Ovary (tissue), 9 donors: ENCODE results near the gene PRKAR2A. TPM values are rescaled to one million over a fixed set of nuclear protein-coding genes. Genes with fewer than 3 reads are reported as not detected.
"Not testable (repeated sequence)": the region's sequence is repeated elsewhere in the genome, so short reads cannot be mapped to it uniquely, and the experiment has no call there.

Source experiments
- DNase-seq, 5 donors: peaks; one replicate each; pipeline ENCODE4 v3.0.0-alpha.2; 2019 to 2020
- H3K27ac ChIP-seq, 2 donors: fragments of 200-600 bp; one replicate each; pipeline versions ENCODE4 v1.5.1 to v1.8.0; 2019 to 2022
- H3K27me3 ChIP-seq: fragments of 200-600 bp; one replicate; pipeline ENCODE4 v1.8.0; 2022
- H3K36me3 ChIP-seq: fragments of 200-600 bp; sonication (generic); one replicate; pipeline ENCODE4 v1.5.1; 2019
- H3K4me1 ChIP-seq: one replicate; pipeline ENCODE4 v1.8.1; 2013; ENCODE audit warnings: mild to moderate bottlenecking, moderate library complexity; ENCODE audit not compliant: insufficient read depth
- H3K4me3 ChIP-seq: fragments of 200-600 bp; sonication (generic); one replicate; pipeline ENCODE4 v1.5.1; 2017
- H3K9me3 ChIP-seq, 2 donors: fragments of 200-600 bp in 1 of 2; sonication (generic) in 1 of 2; one replicate each; pipeline versions ENCODE4 v1.5.1 to v1.8.1; 2013 to 2019; ENCODE audit warnings: mild to moderate bottlenecking in 1 of 2, moderate library complexity in 1 of 2
- EP300 ChIP-seq: sonication (generic); formaldehyde crosslinking; IDR thresholded peaks from one replicate; pipeline ENCODE4 v1.6.1; 2017; ENCODE audit warnings: antibody characterized with exemption
- POLR2A ChIP-seq: fragments of 450-650 bp; IDR thresholded peaks from one replicate; pipeline ENCODE4 v1.6.1; 2017; ENCODE audit warnings: antibody characterized with exemption, mild to moderate bottlenecking, moderate library complexity
- WGBS, 3 donors: extraction: QIAGEN DNeasy Blood & Tissue Kit in 1 of 3; methylation state at CpG; one replicate each; pipeline versions ENCODE4 v1.1.5 to v1.1.7; 2013 to 2017; 5-methylcytosine and 5-hydroxymethylcytosine counted together
- intact Hi-C, 4 donors: fragments of 100-400 bp; cut with DNase I; formaldehyde crosslinking; loops; one replicate each; pipeline versions ENCODE4 v1.11.0 to v1.15.1; 2022 to 2023
- polyA plus RNA-seq, 2 donors: library from polyadenylated mRNA; stranded (reverse); fragments of 200-250 nt in 1 of 2; fragments of 350-450 nt in 1 of 2; fragmentation: Illumina TruSeq in 1 of 2; extraction: RNeasy Lipid Tissue Mini Kit (QIAGEN cat#74804) in 1 of 2; gene quantifications; one replicate each; pipeline ENCODE4 v1.2.3, GENCODE V29; 2013 to 2014
- total RNA-seq, 7 donors: library from RNA; depleted of rRNA in 2 of 7; stranded (reverse); fragments of >200 nt in 2 of 7; fragmentation: NEBNext Ultra II Directional in 3 of 7; extraction: Animal tissue kit (Norgen Biotek cat#: 25700) in 3 of 7; gene quantifications; one replicate each; pipeline versions ENCODE4 v1.1.0 to v1.2.4, GENCODE V29; 2016 to 2023
- TF ChIP-seq, protein P1 (sequence below), 3 donors: fragments of 450-650 bp in 2 of 3; fragments of 200-600 bp in 1 of 3; IDR thresholded peaks; one replicate each; pipeline versions ENCODE4 v1.5.1 to v1.8.0; 2016 to 2022; ENCODE audit warnings: antibody characterized with exemption in 3 of 3, mild to moderate bottlenecking in 1 of 3
- donor health status: DM: no; HTN: no; CAD: no; lungs with moderate emphysema.
- donor health status: DM: no; HTN: no; CAD: no.
- donor health status: Bipolar disorder and iron deficiency.
- donor health status: DM: yes; HTN: yes; CAD: no.
- donor health status: DM: no; HTN: no; CAD: no.
- donor health status: DM: yes; HTN: yes; CAD: no.

The PRKAR2A gene
- total and polyA plus RNA-seq, 9 donors: 9.4 to 52.6 (median 41.5) TPM

DNA sequence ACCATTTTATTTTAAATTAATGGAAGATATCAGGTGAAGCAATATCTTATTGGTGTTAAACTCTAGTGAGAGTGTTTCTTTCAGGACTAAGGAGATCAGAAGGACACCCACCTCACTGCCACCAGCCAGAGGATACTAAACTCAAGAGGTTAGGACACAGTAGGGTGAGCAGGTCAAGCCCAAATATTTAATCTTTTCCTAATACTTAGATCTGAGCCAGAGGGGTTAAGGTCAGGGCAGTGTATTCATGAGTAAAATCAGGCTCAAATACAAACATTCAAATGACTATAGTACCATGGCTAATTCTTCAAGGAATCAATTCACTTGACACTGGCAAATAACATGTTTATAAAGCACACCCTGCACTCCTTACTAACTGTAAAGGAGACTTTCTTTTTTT lies 65.6 kb downstream of the PRKAR2A start:
- H3K4me3 ChIP-seq: no peak overlapping the region
- intact Hi-C loops: no loop called here
- no peaks in the 10 kb centered on the region for H3K36me3 ChIP-seq

DNA sequence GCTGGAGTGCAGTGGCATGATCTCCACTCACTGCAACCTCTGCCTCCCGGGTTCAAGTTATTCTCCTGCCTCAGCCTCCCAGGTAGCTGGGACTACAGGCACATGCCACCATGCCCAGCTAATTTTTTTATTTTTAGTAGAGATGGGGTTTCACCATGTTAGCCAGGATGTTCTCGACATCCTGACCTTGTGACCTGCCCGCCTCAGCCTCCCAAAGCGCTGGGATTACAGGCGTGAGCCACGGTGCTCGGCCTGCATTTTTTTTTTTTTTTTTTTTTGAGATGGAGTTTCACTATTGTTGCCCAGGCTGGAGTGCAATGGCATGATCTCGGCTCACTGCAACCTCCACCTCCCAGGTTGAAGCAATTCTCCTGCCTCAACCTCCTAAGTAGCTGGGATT lies 69.1 kb downstream of the PRKAR2A start:
- H3K9me3 ChIP-seq, H3K27me3 ChIP-seq, H3K27ac ChIP-seq, H3K4me3 ChIP-seq, H3K4me1 ChIP-seq, H3K36me3 ChIP-seq, DNase-seq, intact Hi-C loops: not testable (repeated sequence)
- WGBS, 3 donors: 95 to 99% (median 95%) methylated on average over 8 of the region's 8 CpGs

More for the DNA sequence above, 65.6 kb downstream of the PRKAR2A start:
- Histone ChIP-seq H3K4me1 (no peaks in the 10 kb centered on the region), H3K27ac (no peak overlapping the region), H3K27me3 (no peaks in the 10 kb centered on the region), H3K9me3 (no peaks in the 10 kb centered on the region)
- no peak for TF ChIP-seq EP300
- no peak for TF ChIP-seq POLR2A
- TF ChIP-seq, protein P1, sequence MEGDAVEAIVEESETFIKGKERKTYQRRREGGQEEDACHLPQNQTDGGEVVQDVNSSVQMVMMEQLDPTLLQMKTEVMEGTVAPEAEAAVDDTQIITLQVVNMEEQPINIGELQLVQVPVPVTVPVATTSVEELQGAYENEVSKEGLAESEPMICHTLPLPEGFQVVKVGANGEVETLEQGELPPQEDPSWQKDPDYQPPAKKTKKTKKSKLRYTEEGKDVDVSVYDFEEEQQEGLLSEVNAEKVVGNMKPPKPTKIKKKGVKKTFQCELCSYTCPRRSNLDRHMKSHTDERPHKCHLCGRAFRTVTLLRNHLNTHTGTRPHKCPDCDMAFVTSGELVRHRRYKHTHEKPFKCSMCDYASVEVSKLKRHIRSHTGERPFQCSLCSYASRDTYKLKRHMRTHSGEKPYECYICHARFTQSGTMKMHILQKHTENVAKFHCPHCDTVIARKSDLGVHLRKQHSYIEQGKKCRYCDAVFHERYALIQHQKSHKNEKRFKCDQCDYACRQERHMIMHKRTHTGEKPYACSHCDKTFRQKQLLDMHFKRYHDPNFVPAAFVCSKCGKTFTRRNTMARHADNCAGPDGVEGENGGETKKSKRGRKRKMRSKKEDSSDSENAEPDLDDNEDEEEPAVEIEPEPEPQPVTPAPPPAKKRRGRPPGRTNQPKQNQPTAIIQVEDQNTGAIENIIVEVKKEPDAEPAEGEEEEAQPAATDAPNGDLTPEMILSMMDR (IDR thresholded peaks at IDR 0.05): no peak
- no peak for DNase-seq

DNA sequence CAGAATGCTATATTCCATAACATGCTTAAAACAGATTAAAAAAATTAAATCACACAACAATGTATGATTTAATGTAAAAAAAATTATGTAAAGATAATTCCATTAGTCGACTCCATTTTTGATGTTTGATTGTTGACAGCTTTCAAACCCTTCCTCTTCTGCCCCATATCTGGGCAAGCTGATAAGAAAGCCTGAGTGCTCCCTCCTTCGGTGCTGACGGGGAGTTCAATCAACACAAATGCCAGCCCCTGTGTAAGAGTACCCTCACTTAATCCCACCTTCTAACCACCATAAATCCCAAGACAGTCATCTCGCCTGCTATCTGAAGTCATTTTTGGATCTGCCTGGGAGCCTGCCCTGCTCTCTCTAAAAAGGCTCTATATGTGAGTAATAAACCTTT lies 70.8 kb downstream of the PRKAR2A start:
- H3K27me3 ChIP-seq: no peaks in the 10 kb centered on the region
- WGBS, 3 donors: 81 to 87% (median 86%) methylated on average over 4 of the region's 4 CpGs
- H3K4me1 ChIP-seq: no peaks in the 10 kb centered on the region
- DNase-seq: no peak
- TF ChIP-seq, protein P1 (IDR thresholded peaks at IDR 0.05): no peak
- no peak for TF ChIP-seq EP300
- no peaks in the 10 kb centered on the region for H3K36me3 ChIP-seq
- no peak overlapping the region for H3K4me3 ChIP-seq
- intact Hi-C loops: no loop called here
- no peaks in the 10 kb centered on the region for H3K9me3 ChIP-seq
- no peak overlapping the region for H3K27ac ChIP-seq

DNA sequence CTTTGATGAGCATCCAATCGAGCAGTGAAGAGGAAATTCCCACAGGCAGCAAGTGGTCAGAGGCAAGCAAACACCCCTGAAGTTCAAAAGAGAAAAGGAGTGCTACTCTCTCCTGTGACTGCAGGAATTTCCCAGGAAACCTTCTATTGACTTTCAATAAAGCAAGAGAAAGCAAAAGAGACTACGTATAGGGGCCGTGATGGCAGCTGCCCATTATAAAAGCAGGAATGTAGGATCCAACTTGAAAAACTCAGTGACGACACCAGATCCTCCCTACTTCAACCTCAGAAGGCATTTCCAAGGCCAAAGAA lies 77.5 kb downstream of the PRKAR2A start:
- Histone ChIP-seq H3K27ac (no peak overlapping the region), H3K9me3 (no peaks in the 10 kb centered on the region), H3K36me3 (no peaks in the 10 kb centered on the region), H3K4me3 (no peak overlapping the region), H3K4me1 (no peaks in the 10 kb centered on the region), H3K27me3 (no peaks in the 10 kb centered on the region)
- intact Hi-C loops: no loop called here
- TF ChIP-seq, protein P1 (IDR thresholded peaks at IDR 0.05): no peak
- TF ChIP-seq EP300: no peak
- no peak for TF ChIP-seq POLR2A
- DNase-seq: no peak
- WGBS, 3 donors: 75 to 82% (median 79%) methylated on average over 4 of the region's 4 CpGs

DNA sequence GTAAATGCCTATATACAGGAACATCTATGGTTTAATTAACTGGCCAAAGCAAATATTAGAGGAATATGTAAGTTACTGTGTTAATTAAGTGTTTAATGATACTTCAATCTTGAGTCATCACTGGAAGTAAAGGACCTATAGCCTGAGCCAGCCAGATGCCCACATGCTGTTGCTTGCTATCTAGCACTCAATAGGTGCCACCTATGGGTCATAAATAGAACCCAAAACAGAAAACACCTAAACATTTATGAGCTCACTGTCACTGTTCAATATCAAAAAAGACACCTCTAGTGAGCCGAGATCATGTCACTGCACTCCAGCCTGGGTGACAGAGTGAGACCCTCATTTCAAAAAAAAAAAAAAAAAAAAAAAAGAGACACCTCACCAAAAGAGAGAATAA lies 82.3 kb downstream of the PRKAR2A start:
- no peaks in the 10 kb centered on the region for H3K27me3 ChIP-seq
- DNase-seq: no peak
- 83 to 96% (median 92%) methylated on average over 1 of the region's 1 CpG for WGBS, 3 donors
- H3K4me3 ChIP-seq: no peak overlapping the region
- no peaks in the 10 kb centered on the region for H3K36me3 ChIP-seq
- H3K4me1 ChIP-seq: no peaks in the 10 kb centered on the region
- TF ChIP-seq EP300 (no peak), POLR2A (no peak)
- TF ChIP-seq, protein P1 (IDR thresholded peaks at IDR 0.05): no peak
- no peak overlapping the region for H3K27ac ChIP-seq
- no peaks in the 10 kb centered on the region for H3K9me3 ChIP-seq
- intact Hi-C loops: no loop called here
